AG04450 (cell line): Measurements from ENCODE around the gene INSYN1. TPM values are rescaled to one million over a fixed set of nuclear protein-coding genes. Genes with fewer than 3 reads are reported as not detected.

Experiments used
- CTCF ChIA-PET: fragments of 300-600, 350-600 bp; formaldehyde crosslinking; extraction: SDS; loops from one replicate; lab custom pipeline; 2022; ENCODE audit warnings: antibody characterized with exemption, inconsistent platforms; lab: Charles Lee
- POLR2A ChIA-PET: fragments of 350-600 bp; formaldehyde crosslinking; extraction: SDS; loops from one replicate; lab custom pipeline; 2021; ENCODE audit warnings: antibody characterized with exemption, inconsistent platforms; lab: Yijun Ruan, JAX
- DNase-seq: peaks from one replicate; pipeline ENCODE4 v3.0.0-alpha.2; 2011; ENCODE audit warnings: low read depth, low spot score
- H3K27ac ChIP-seq: one replicate; pipeline ENCODE4 v1.5.1; 2012; ENCODE audit warnings: low read depth, low read length, control low read depth
- H3K27me3 ChIP-seq: one replicate; pipeline ENCODE4 v1.6.0; 2012; ENCODE audit warnings: low read length; ENCODE audit not compliant: control insufficient read depth, insufficient read depth
- H3K4me3 ChIP-seq: 2 replicates; pipeline ENCODE4 v1.5.1; 2011; ENCODE audit warnings: mild to moderate bottlenecking, low read depth, low read length, control low read depth
- H3K9me3 ChIP-seq: 2 replicates; pipeline ENCODE4 v1.5.1; 2012; ENCODE audit warnings: low read length; ENCODE audit not compliant: control insufficient read depth, insufficient read depth
- polyA plus RNA-seq: library from polyadenylated mRNA; depleted of rRNA; stranded (reverse); fragments of >200 nt; gene quantifications from 2 replicates; pipeline ENCODE4 v1.2.3, GENCODE V29; 2011
- TF ChIP-seq, protein P1 (sequence below): IDR thresholded peaks from 2 replicates; pipeline ENCODE4 v1.5.1; 2011; ENCODE audit warnings: low read depth, low read length, control low read depth, inconsistent platforms

The INSYN1 gene
- polyA plus RNA-seq, 1 experiment = 0.29 TPM

DNA sequence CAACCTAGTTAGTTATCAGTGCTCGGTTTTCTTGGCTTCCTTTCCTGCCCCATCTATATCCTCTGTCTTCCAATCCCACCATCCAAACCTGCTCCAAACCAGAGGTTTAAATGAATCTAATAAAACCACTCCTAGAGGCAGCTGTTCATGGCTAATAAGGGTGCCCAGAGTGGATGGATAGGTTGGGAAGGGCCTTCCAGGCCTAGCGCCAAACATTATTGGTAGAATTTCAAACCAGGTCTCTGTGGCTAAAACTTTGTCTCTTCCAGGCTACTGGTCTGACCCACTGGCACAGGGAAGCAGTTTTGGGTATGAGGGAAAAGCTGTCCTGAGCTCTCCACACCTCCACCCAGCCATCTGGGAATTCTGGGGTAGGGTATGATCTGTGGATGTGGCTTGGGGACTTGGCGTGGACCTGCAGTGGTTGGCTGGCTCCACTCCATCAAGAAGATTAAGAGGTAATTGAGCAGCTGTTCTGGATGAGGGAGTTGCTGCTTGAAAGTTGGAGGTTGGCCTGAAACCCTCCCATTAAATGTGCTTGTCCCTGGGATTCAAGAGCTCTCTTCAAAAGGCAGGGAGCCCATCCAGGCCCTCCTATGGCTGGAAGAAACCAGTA is 29.3 kb upstream of the INSYN1 start:
- Histone ChIP-seq H3K9me3 (no peaks in the 10 kb centered on the region), H3K27ac (no peak overlapping the region), H3K27me3 (peaks cover 44% of the 10 kb centered on the region), H3K4me3 (no peak overlapping the region)
- POLR2A ChIA-PET = no interaction called here
- DNase-seq = no peak
- CTCF ChIA-PET = no interaction called here
- TF ChIP-seq, protein P1, sequence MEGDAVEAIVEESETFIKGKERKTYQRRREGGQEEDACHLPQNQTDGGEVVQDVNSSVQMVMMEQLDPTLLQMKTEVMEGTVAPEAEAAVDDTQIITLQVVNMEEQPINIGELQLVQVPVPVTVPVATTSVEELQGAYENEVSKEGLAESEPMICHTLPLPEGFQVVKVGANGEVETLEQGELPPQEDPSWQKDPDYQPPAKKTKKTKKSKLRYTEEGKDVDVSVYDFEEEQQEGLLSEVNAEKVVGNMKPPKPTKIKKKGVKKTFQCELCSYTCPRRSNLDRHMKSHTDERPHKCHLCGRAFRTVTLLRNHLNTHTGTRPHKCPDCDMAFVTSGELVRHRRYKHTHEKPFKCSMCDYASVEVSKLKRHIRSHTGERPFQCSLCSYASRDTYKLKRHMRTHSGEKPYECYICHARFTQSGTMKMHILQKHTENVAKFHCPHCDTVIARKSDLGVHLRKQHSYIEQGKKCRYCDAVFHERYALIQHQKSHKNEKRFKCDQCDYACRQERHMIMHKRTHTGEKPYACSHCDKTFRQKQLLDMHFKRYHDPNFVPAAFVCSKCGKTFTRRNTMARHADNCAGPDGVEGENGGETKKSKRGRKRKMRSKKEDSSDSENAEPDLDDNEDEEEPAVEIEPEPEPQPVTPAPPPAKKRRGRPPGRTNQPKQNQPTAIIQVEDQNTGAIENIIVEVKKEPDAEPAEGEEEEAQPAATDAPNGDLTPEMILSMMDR = no peak

- Histone ChIP-seq H3K27ac (no peak overlapping the region), H3K4me3 (no peak overlapping the region), H3K27me3 (peaks cover 35% of the 10 kb centered on the region), H3K9me3 (no peaks in the 10 kb centered on the region)
- POLR2A ChIA-PET = no interaction called here
- CTCF ChIA-PET = interaction anchor here (0.8 kb wide), 1 partner anchor 145 kb away, joined by 5 read pairs; no protein-coding TSS in a partner anchor
- DNase-seq = no peak
- TF ChIP-seq, protein P1 = peak; percentile 33
These were observed 28.1 kb upstream of the INSYN1 start for GRCh38 chr15:73781038-73781925.

DNA sequence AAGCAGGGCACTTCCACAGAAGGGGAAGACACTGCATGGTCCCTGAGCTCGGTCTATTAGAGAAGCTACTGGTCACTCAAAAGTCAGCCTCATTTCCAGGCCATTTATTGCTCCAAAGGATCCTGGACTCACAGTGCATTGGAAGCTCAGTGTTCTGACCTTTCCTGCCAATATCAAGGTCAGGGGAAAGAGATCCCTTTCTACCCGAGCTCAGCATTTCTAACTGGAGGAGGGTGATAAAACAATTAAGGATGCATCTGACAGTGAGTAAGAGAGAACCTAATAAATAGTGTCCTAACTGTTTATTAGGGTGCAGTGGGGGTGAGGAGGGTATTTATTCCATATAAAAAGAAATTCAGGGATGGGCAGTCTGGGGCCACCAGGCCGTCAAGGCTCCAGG is 26.8 kb upstream of the INSYN1 start:
- no peak for DNase-seq
- H3K27me3 ChIP-seq = peaks cover 27% of the 10 kb centered on the region
- H3K4me3 ChIP-seq = no peak overlapping the region
- TF ChIP-seq, protein P1 = no peak
- H3K9me3 ChIP-seq = no peaks in the 10 kb centered on the region
- POLR2A ChIA-PET = no interaction called here
- H3K27ac ChIP-seq = no peak overlapping the region
- CTCF ChIA-PET = interaction anchor here (0.9 to 1.0 kb wide), 2 partner anchors 79 to 144 kb away, joined by 3 to 5 read pairs; no protein-coding TSS in a partner anchor

DNA sequence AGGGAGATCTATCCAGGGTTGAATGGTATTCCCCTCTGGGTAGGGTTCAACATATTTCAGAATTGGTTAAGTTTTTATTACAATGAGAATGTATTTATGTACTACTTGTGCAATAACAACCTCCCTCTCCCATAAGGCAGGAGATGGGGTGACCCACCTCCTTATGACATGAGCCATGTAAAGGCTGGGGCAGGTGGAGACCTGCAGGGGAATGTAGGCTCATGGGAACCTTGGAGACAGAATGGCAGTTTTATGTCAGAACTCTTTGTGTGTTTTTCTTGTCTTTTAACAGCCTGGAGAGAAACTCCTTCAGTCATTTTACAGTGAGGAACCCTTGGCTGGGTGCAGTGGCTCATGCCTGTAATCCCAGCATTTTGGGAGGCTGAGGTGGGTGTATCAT is 24.6 kb upstream of the INSYN1 start:
- TF ChIP-seq, protein P1 = no peak
- no peak overlapping the region for H3K4me3 ChIP-seq
- peaks cover 18% of the 10 kb centered on the region for H3K27me3 ChIP-seq
- ChIA-PET POLR2A (no interaction called here), CTCF (interaction anchor here (1.2 kb wide), 1 partner anchor 141 kb away, joined by 3 read pairs; no protein-coding TSS in a partner anchor)
- no peak overlapping the region for H3K27ac ChIP-seq
- DNase-seq = no peak
- H3K9me3 ChIP-seq = no peaks in the 10 kb centered on the region
